Colon (tissue), 2 donors: ENCODE measurements around the gene GNA12.
"Not testable (repeated sequence)": the region's sequence is repeated elsewhere in the genome, so short reads cannot be mapped to it uniquely, and the experiment has no call there.

Source experiments
- FAIRE-seq: peaks from 2 replicates; lab custom pipeline; 2012; peaks lifted over from hg19 to GRCh38; lab: Jason Lieb, UNC
- donor health status: control.
- donor health status: control.

GNA12 gene

GRCh38 chr7:2727206-2727605 is 116.9 kb downstream of the GNA12 start:
- FAIRE-seq = not testable (repeated sequence)

GRCh38 chr7:2726316-2727018 is 117.6 kb downstream of the GNA12 start:
- no peak for FAIRE-seq

- no peak for FAIRE-seq
These were observed 118.7 kb downstream of the GNA12 start for GRCh38 chr7:2725178-2726105.

GRCh38 chr7:2724453-2725177 is 119.5 kb downstream of the GNA12 start:
- FAIRE-seq = no peak

- not testable (repeated sequence) for FAIRE-seq
These were observed 120.1 kb downstream of the GNA12 start for GRCh38 chr7:2724036-2724435.

GRCh38 chr7:2723138-2723850 is 120.8 kb downstream of the GNA12 start:
- no peak for FAIRE-seq

GRCh38 chr7:2722591-2722990 is 121.5 kb downstream of the GNA12 start:
- no peak for FAIRE-seq

GRCh38 chr7:2721842-2722241 is 122.3 kb downstream of the GNA12 start:
- no peak for FAIRE-seq

- FAIRE-seq = no peak
These were observed 124.1 kb downstream of the GNA12 start for GRCh38 chr7:2720024-2720423.

GRCh38 chr7:2719007-2719406 is 125.1 kb downstream of the GNA12 start:
- FAIRE-seq = no peak

- FAIRE-seq = no peak
These were observed 125.7 kb downstream of the GNA12 start for GRCh38 chr7:2718296-2718965.

GRCh38 chr7:2717293-2718261 is 126.5 kb downstream of the GNA12 start:
- no peak for FAIRE-seq

- no peak for FAIRE-seq
These were observed 127.2 kb downstream of the GNA12 start for GRCh38 chr7:2716906-2717292.

- no peak for FAIRE-seq
These were observed 127.6 kb downstream of the GNA12 start for GRCh38 chr7:2716488-2716887.

- no peak for FAIRE-seq
These were observed 128.5 kb downstream of the GNA12 start for GRCh38 chr7:2715341-2716231.

- no peak for FAIRE-seq
These were observed 129.5 kb downstream of the GNA12 start for GRCh38 chr7:2714636-2715035.

- FAIRE-seq = no peak
These were observed 130.1 kb downstream of the GNA12 start for GRCh38 chr7:2713978-2714377.

GRCh38 chr7:2713370-2713769 is 130.7 kb downstream of the GNA12 start:
- FAIRE-seq = no peak
